Spinal cord (tissue), 10 donors: Measurements from ENCODE around the gene ST6GALNAC2. TPM values are rescaled to one million over a fixed set of nuclear protein-coding genes. Genes with fewer than 3 reads are reported as not detected.
"Not testable (repeated sequence)": the region's sequence is repeated elsewhere in the genome, so short reads cannot be mapped to it uniquely, and the experiment has no call there.

ENCODE experiments used
- DNase-seq, 6 donors: peaks; one replicate each; pipeline versions ENCODE4 v3.0.0 to v3.0.0-alpha.2; 2013 to 2015; ENCODE audit warnings: low spot score in 6 of 6, low read depth in 4 of 6
- H3K27ac ChIP-seq: one replicate; pipeline ENCODE4 v1.5.1; 2013; ENCODE audit warnings: low read depth, low read length, control low read depth
- H3K27me3 ChIP-seq: one replicate; pipeline ENCODE4 v1.6.1; 2013; ENCODE audit warnings: low read length; ENCODE audit not compliant: control insufficient read depth, insufficient read depth
- H3K36me3 ChIP-seq: one replicate; pipeline ENCODE4 v1.6.1; 2013; ENCODE audit warnings: low read length; ENCODE audit not compliant: control insufficient read depth, insufficient read depth
- H3K4me1 ChIP-seq: one replicate; pipeline ENCODE4 v1.6.1; 2013; ENCODE audit warnings: low read length; ENCODE audit not compliant: control insufficient read depth, insufficient read depth
- H3K4me3 ChIP-seq: one replicate; pipeline ENCODE4 v1.5.1; 2013; ENCODE audit warnings: low read depth, low read length, control low read depth
- H3K9me3 ChIP-seq: one replicate; pipeline ENCODE4 v1.6.1; 2013; ENCODE audit warnings: low read length; ENCODE audit not compliant: control insufficient read depth, insufficient read depth
- WGBS: methylation state at CpG from one replicate; pipeline ENCODE4 v1.1.5; 2013; ENCODE audit warnings: missing lambda C conversion rate; ENCODE audit not compliant: insufficient coverage; 5-methylcytosine and 5-hydroxymethylcytosine counted together
- polyA plus RNA-seq, 2 donors: library from polyadenylated mRNA; unstranded; fragments of 120-200 nt; gene quantifications; one replicate each; pipeline ENCODE4 v1.2.1, GENCODE V29; 2013; ENCODE audit not compliant: insufficient read length in 2 of 2
- total RNA-seq, 2 donors: library from RNA; depleted of rRNA in 1 of 2; stranded (reverse); fragments of 120-200 nt in 1 of 2; fragments of >200 nt in 1 of 2; gene quantifications; one replicate each; pipeline versions ENCODE4 v1.2.3 to v1.2.4, GENCODE V29; 2013 to 2014
- donor health status: healthy.

The ST6GALNAC2 gene
- total and polyA plus RNA-seq, 4 donors, result 8.0 to 29.1 (median 23.2) TPM

DNA sequence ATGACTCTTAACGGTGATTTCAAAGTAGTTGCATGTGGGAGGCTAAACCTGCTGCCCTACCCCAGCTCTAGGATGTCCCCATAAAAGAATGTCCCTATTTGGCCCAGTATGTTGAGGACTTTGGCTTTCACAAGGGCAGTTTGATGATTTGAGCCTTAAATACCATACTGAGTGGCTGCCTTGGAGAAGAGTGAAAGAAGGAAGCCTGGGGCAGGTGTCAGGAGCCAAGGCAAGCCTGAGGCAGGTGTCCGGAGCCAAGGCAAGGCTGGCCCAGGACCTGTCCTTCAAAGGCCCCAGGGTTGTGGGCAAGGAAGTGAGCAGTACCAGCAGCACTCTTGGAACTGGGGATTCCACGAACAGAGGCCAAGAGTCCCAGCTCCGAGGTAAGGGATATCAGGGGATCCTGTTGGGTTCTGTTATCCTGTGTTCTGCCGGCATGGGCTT is 18.6 kb downstream of the ST6GALNAC2 start:
- H3K27me3 ChIP-seq, result no peaks in the 10 kb centered on the region
- no peak overlapping the region for H3K27ac ChIP-seq
- DNase-seq, result no peak
- no peaks in the 10 kb centered on the region for H3K9me3 ChIP-seq
- H3K4me3 ChIP-seq, result no peak overlapping the region
- H3K36me3 ChIP-seq, result peaks cover 42% of the 10 kb centered on the region
- H3K4me1 ChIP-seq, result peaks cover 58% of the 10 kb centered on the region
- WGBS, result 87% methylated on average over 4 of the region's 5 CpGs

DNA sequence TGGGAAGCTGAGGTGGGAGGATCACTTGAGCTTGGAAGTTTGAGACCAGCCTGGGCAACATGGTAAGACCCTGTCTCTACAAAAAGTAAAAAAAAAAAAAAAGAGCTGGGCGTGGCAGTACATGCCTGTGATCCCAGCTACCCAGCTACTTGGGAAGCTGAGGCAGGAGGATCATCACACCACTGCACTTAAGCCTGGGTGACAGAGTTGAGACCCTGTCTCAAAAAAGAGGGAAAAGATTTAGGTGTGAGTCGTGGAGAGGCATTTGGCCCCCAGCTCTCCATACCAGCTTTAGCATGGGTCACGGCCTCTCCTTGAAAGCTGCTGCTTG is 19.1 kb downstream of the ST6GALNAC2 start:
- no peak for DNase-seq
- Histone ChIP-seq H3K9me3 (no peaks in the 10 kb centered on the region), H3K4me1 (peaks cover 60% of the 10 kb centered on the region), H3K4me3 (no peak overlapping the region), H3K27ac (no peak overlapping the region), H3K27me3 (no peaks in the 10 kb centered on the region), H3K36me3 (peaks cover 46% of the 10 kb centered on the region)
- no CpG with 5 or more reads among the region's 3 CpGs for WGBS

DNA sequence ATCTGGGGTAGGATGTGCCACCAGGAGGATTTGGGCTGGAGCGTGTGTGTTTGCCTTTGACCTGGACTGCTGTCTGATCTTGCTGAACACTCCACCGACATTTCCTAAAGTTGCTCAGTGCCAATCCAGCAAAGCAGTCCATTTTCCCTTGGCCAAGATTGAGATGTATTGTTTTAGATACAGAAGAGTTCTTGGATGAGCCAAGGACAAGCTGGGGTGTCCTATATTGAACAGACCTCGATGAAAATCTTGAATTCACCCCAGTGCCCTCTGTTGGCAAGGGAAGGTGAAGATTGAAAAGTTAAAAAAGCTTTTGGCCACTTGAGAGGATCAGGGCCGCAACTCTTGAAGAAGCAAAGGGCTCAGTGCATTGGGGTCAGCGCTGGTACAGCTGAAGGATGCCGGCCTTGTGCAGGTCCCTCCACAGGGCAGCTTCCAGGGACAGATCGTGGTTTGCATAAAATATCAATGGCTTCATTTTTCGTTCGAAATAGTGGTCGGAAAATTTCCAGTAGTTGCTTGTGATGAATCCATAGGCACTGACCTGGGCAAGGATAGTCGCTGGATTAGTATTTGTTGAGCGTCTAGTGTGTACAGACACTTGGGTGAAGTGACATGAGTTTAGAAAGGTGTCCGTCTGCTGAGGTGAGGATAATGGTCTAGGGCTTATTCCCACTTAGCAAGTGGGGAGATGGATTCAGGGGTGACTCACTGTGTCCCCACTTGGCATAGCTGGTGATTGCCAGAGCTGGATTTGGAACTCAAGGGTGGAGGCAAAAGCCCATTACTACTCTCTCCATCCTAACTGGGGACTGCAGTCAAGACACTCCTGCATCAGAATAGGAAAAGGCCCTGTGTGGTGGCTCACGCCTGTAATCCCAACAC is 19.7 kb downstream of the ST6GALNAC2 start:
- Histone ChIP-seq H3K4me1 (peaks cover 64% of the 10 kb centered on the region), H3K27me3 (no peaks in the 10 kb centered on the region), H3K9me3 (no peaks in the 10 kb centered on the region), H3K27ac (no peak overlapping the region), H3K4me3 (no peak overlapping the region), H3K36me3 (peaks cover 47% of the 10 kb centered on the region)
- DNase-seq, result no peak
- 93% methylated on average over 13 of the region's 14 CpGs for WGBS

DNA sequence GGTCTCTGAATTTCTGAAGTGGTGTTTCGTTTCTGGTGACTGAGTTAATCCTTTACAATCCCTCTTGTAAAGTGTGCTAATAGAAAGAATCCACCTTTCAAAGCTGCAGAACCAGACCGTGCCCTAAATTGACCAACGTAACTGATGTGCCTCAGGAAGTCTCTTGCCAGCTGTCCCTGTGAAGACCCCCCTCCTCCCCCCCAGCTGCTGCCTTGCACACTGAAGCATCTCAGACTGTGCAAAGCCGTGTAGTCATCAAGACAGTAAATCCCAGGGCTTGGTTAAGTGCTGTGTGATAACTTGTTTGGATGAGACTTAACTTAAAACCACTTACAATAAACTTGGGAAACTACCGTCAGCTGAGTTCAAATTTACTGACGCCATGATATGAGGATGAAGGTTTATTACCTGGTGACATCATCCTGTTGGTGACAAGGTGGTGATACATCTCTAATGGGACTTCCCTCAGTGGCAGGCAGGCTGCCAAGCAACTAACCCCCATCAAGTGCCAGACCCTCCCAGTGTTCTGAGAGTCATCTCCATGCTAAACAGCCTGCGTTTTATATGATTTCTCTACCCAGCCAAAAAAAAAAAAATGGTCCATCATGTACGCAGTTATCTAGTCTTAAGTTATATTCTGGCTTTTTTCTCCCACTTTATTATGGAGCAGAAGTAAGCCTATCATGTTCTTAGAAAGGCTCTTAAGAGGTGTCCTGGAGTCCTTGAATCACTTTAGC is 20.5 kb downstream of the ST6GALNAC2 start:
- Histone ChIP-seq H3K4me1 (peaks cover 61% of the 10 kb centered on the region), H3K27ac (peak overlapping the region; percentile 33), H3K36me3 (peaks cover 47% of the 10 kb centered on the region)
- not testable (repeated sequence) for H3K4me3 ChIP-seq, H3K27me3 ChIP-seq, DNase-seq, H3K9me3 ChIP-seq
- no CpG with 5 or more reads among the region's 8 CpGs for WGBS

DNA sequence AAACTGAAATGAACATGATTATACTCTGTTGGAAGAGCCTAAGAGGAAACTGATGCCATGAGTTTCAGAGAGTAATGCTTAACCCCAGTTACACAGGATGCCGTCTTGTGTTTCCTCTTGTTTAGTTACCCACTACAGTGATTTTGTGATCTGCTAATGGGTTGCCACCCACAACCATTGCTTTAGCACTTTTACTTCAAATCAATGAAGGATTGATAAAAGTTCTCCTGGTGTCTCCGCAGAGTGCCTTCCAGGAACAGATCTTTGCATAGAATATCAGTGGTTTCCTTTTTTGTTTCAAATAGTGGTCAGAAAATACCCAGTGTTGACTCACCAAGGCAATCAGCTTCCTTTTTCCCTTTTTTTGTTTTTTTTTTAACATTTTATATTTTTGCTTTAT is 22.3 kb downstream of the ST6GALNAC2 start:
- Histone ChIP-seq H3K4me1 (peaks cover 52% of the 10 kb centered on the region), H3K36me3 (peaks cover 47% of the 10 kb centered on the region)
- WGBS, result no CpG with 5 or more reads among the region's 2 CpGs
- DNase-seq, H3K27me3 ChIP-seq, H3K27ac ChIP-seq, H3K4me3 ChIP-seq, H3K9me3 ChIP-seq: not testable (repeated sequence)

DNA sequence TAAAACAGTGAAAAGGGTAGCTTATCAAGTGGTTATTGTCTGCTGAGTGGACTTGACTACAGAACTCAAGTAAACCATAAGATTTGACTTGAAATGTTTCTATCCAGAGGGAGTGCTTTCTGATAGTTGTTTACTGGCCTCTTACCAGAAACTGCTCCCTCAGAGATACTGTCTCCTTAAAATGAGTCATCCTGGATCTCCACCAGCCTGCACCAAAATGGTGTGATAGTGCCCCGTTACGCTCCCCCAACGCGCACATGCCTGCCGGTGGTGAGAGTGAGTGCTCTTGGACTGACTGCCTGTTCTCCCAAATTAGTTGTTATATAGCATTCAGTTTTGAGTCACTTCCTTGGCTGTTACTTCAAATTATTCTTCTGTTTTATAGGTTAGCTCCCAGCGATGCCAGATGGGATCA is 22.9 kb downstream of the ST6GALNAC2 start:
- peak overlapping the region; percentile 20 for H3K27ac ChIP-seq
- H3K4me3 ChIP-seq, result no peak overlapping the region
- H3K4me1 ChIP-seq, result peaks cover 46% of the 10 kb centered on the region
- H3K9me3 ChIP-seq, result no peaks in the 10 kb centered on the region
- peaks cover 41% of the 10 kb centered on the region for H3K36me3 ChIP-seq
- WGBS, result no CpG with 5 or more reads among the region's 6 CpGs
- H3K27me3 ChIP-seq, result no peaks in the 10 kb centered on the region
- DNase-seq, result peak in 1 of 6 donors; percentile 34

DNA sequence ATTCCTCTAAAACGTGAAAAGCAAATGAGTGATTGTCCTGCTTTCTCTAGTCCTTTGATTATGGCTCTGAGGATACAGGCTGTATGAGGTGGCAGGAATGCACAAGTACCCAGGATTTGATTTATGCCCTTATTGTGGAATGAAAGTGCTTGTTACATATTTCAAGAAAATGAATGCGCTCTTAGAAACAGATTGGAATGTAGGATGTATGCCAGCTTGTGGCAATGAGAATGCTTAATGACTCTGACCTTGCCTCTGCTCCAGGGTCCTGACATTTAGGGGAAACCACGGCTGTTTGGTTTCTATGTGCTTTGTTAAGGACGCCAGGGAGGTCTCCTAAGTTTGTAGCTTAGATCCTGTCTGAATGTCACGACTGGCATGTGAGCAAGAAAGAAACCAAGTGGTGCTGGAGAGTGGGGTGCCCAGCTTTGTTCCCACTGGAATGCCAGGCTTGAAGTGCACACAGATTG is 23.8 kb downstream of the ST6GALNAC2 start:
- Histone ChIP-seq H3K27ac (peak overlapping the region; percentile 80), H3K9me3 (no peaks in the 10 kb centered on the region), H3K27me3 (no peaks in the 10 kb centered on the region), H3K4me3 (no peak overlapping the region), H3K36me3 (peaks cover 36% of the 10 kb centered on the region), H3K4me1 (peaks cover 48% of the 10 kb centered on the region)
- 45% methylated on average over 4 of the region's 5 CpGs for WGBS
- peak in 1 of 6 donors; percentile 64 for DNase-seq

DNA sequence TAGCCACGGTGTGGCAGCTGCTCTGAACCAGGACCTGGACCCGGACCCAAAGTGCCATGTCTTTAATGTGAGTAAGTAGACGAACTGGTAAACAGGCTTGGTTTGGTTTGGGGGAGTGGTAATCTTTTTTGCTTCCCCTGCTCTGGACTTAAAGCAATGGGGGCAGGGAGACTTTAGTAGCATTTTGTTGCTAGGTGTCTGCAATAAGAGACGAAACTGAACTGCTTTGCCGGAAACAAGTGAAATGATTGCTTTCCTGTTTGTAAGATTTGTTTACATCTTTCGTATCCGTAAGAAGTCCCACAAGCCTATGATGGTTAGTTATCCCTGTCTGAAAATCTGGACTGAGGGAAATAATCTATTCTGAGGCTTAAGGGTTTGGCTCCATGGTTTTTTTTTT is 24.3 kb downstream of the ST6GALNAC2 start:
- no peaks in the 10 kb centered on the region for H3K27me3 ChIP-seq
- no peak overlapping the region for H3K4me3 ChIP-seq
- 68% methylated on average over 3 of the region's 7 CpGs for WGBS
- H3K4me1 ChIP-seq, result peaks cover 50% of the 10 kb centered on the region
- DNase-seq, result no peak
- H3K9me3 ChIP-seq, result no peaks in the 10 kb centered on the region
- H3K36me3 ChIP-seq, result peaks cover 31% of the 10 kb centered on the region
- H3K27ac ChIP-seq, result peak overlapping the region; percentile 80

DNA sequence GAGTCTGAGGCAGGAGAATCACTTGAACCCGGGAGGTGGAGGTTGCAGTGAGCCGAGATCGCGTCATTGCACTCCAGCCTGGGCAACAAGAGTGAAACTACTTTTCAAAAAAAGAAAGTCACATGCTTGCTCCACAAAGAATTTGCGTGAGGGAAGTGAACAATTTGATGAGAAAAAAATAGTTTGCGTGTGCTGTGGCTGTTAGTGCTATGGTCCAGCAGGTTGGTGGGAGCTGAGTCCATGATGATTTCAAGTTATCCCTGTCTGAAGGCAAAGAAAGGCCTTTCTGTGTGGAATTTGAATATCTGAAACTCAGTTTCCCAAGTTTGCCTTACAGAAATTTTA is 24.8 kb downstream of the ST6GALNAC2 start:
- peak overlapping the region; percentile 5 for H3K4me3 ChIP-seq
- no peaks in the 10 kb centered on the region for H3K9me3 ChIP-seq
- 83% methylated on average over 5 of the region's 6 CpGs for WGBS
- peaks cover 47% of the 10 kb centered on the region for H3K4me1 ChIP-seq
- peak overlapping the region; percentile 80 for H3K27ac ChIP-seq
- DNase-seq, result no peak
- no peaks in the 10 kb centered on the region for H3K27me3 ChIP-seq
- peaks cover 27% of the 10 kb centered on the region for H3K36me3 ChIP-seq
